WTC11 (cell line): ENCODE measurements around the gene FOXRED2. TPM values are rescaled to one million over a fixed set of nuclear protein-coding genes. Genes with fewer than 3 reads are reported as not detected.

ENCODE experiments used
- ATAC-seq: fragments of 200-7000 bp; cut with Tn5 transposase; 2 replicates; pipeline ENCODE4 v1.10.0; 2021; ENCODE audit warnings: mild to moderate bottlenecking, moderate library complexity
- CTCF ChIA-PET: fragments of 300-600 bp; sonication (Branson Sonifier 250); formaldehyde crosslinking; loops from one replicate; lab custom pipeline; 2021; ENCODE audit warnings: antibody characterized with exemption; lab: Charles Lee
- POLR2A ChIA-PET: fragments of 350-600 bp; sonication (Branson Sonifier 250); formaldehyde crosslinking; loops from one replicate; lab custom pipeline; 2021; ENCODE audit warnings: antibody characterized with exemption; lab: Charles Lee
- DNase-seq: peaks from one replicate; pipeline ENCODE4 v3.0.0; 2021; ENCODE audit warnings: low spot score
- H3K27ac Mint-ChIP-seq: 2 replicates; pipeline ENCODE4 v1.8.0; 2021; ENCODE audit warnings: mixed read lengths
- H3K27me3 Mint-ChIP-seq: 2 replicates; pipeline ENCODE4 v1.8.0; 2021; ENCODE audit warnings: low read depth, mild to moderate bottlenecking, moderate library complexity, mixed read lengths
- H3K36me3 Mint-ChIP-seq: 2 replicates; pipeline ENCODE4 v1.8.0; 2021; ENCODE audit warnings: mixed read lengths
- H3K4me1 Mint-ChIP-seq: 2 replicates; pipeline ENCODE4 v1.8.0; 2022; ENCODE audit warnings: mixed read lengths
- H3K4me3 Mint-ChIP-seq: 2 replicates; pipeline ENCODE4 v1.8.0; 2021; ENCODE audit warnings: mild to moderate bottlenecking, moderate library complexity, mixed read lengths
- H3K9me3 Mint-ChIP-seq: 2 replicates; pipeline ENCODE4 v1.8.0; 2021; ENCODE audit warnings: mixed read lengths
- AR ChIP-seq: fragments of 250-450 bp; sonication (Bioruptor Pico); IDR thresholded peaks from 2 replicates; pipeline ENCODE4 v1.9.0; 2021; ENCODE audit warnings: mild to moderate bottlenecking
- ATF3 ChIP-seq: sonication (generic); formaldehyde crosslinking; conservative IDR thresholded peaks from 2 replicates; pipeline ENCODE4 v1.8.1; 2022; ENCODE audit warnings: mild to moderate bottlenecking, missing genetic modification reagents
- E2F4 ChIP-seq: sonication (generic); formaldehyde crosslinking; IDR thresholded peaks from 2 replicates; pipeline ENCODE4 v1.8.1; 2022; ENCODE audit warnings: low read depth, mild to moderate bottlenecking, moderate library complexity, missing genetic modification reagents, borderline replicate concordance
- IRF2 ChIP-seq: sonication (generic); formaldehyde crosslinking; IDR thresholded peaks from 2 replicates; pipeline ENCODE4 v1.8.0; 2022; ENCODE audit warnings: low read depth, missing genetic modification reagents, borderline replicate concordance
- JUN ChIP-seq: sonication (generic); formaldehyde crosslinking; IDR thresholded peaks from 2 replicates; pipeline ENCODE4 v1.8.0; 2023; ENCODE audit warnings: mild to moderate bottlenecking, missing genetic modification reagents
- NFATC4 ChIP-seq: fragments of 250-450 bp; sonication (Bioruptor Pico); IDR thresholded peaks from 2 replicates; pipeline ENCODE4 v1.9.0; 2021; ENCODE audit warnings: mild to moderate bottlenecking
- NR1H2 ChIP-seq: sonication (generic); formaldehyde crosslinking; IDR thresholded peaks from 2 replicates; pipeline ENCODE4 v1.9.0; 2021; ENCODE audit warnings: mild to moderate bottlenecking, moderate library complexity, missing genetic modification reagents
- PRRX2 ChIP-seq: fragments of 250-450 bp; sonication (Bioruptor Pico); IDR thresholded peaks from 2 replicates; pipeline ENCODE4 v1.8.0; 2021; ENCODE audit warnings: mild to moderate bottlenecking
- SMAD3 ChIP-seq: sonication (generic); formaldehyde crosslinking; IDR thresholded peaks from 2 replicates; pipeline ENCODE4 v1.8.0; 2022; ENCODE audit warnings: missing genetic modification reagents, mild to moderate bottlenecking, borderline replicate concordance
- SOX15 ChIP-seq: fragments of 250-450 bp; sonication (Bioruptor Pico); IDR thresholded peaks from 2 replicates; pipeline ENCODE4 v1.9.0; 2021; ENCODE audit warnings: mild to moderate bottlenecking
- SP1 ChIP-seq: sonication (generic); formaldehyde crosslinking; conservative IDR thresholded peaks from 2 replicates; pipeline ENCODE4 v1.8.1; 2022; ENCODE audit warnings: missing genetic modification reagents
- STAT6 ChIP-seq: sonication (generic); formaldehyde crosslinking; conservative IDR thresholded peaks from 2 replicates; pipeline ENCODE4 v1.8.1; 2023; ENCODE audit warnings: mild to moderate bottlenecking, low read depth, missing genetic modification reagents, moderate library complexity
- USF1 ChIP-seq: sonication (generic); formaldehyde crosslinking; IDR thresholded peaks from 2 replicates; pipeline ENCODE4 v1.8.0; 2022; ENCODE audit warnings: mild to moderate bottlenecking, missing genetic modification reagents
- ZNF416 ChIP-seq: fragments of 250-450 bp; sonication (Bioruptor Pico); IDR thresholded peaks from 2 replicates; pipeline ENCODE4 v1.9.0; 2021; ENCODE audit warnings: mild to moderate bottlenecking, inconsistent platforms
- ZNF532 ChIP-seq: fragments of 250-450 bp; sonication (Bioruptor Pico); IDR thresholded peaks from 2 replicates; pipeline ENCODE4 v1.9.0; 2021; ENCODE audit warnings: mild to moderate bottlenecking, borderline replicate concordance
- total RNA-seq: library from RNA; stranded (reverse); gene quantifications from 3 replicates; pipeline ENCODE4 v1.2.3, GENCODE V29; 2021
- TF ChIP-seq, protein P1 (sequence below): sonication (generic); formaldehyde crosslinking; IDR thresholded peaks from 2 replicates; pipeline ENCODE4 v1.8.0; 2023; ENCODE audit warnings: mild to moderate bottlenecking, missing genetic modification reagents
- TF ChIP-seq, protein P2 (sequence below): sonication (generic); formaldehyde crosslinking; IDR thresholded peaks from 2 replicates; pipeline ENCODE4 v1.8.1; 2023; ENCODE audit warnings: mild to moderate bottlenecking, missing genetic modification reagents

Gene FOXRED2
- total RNA-seq, 1 experiment from 2014 or later: 20.1 TPM

- TF ChIP-seq E2F4 (CRISPR knock-in tag) (no peak), ZNF532 (CRISPR knock-in tag) (no peak), SMAD3 (CRISPR knock-in tag) (no peak), JUN (no peak), SOX15 (CRISPR knock-in tag) (no peak), NR1H2 (CRISPR knock-in tag) (no peak)
Observed at GRCh38 chr22:36463783-36464184, 43.1 kb downstream of the FOXRED2 start (continued).

DNA sequence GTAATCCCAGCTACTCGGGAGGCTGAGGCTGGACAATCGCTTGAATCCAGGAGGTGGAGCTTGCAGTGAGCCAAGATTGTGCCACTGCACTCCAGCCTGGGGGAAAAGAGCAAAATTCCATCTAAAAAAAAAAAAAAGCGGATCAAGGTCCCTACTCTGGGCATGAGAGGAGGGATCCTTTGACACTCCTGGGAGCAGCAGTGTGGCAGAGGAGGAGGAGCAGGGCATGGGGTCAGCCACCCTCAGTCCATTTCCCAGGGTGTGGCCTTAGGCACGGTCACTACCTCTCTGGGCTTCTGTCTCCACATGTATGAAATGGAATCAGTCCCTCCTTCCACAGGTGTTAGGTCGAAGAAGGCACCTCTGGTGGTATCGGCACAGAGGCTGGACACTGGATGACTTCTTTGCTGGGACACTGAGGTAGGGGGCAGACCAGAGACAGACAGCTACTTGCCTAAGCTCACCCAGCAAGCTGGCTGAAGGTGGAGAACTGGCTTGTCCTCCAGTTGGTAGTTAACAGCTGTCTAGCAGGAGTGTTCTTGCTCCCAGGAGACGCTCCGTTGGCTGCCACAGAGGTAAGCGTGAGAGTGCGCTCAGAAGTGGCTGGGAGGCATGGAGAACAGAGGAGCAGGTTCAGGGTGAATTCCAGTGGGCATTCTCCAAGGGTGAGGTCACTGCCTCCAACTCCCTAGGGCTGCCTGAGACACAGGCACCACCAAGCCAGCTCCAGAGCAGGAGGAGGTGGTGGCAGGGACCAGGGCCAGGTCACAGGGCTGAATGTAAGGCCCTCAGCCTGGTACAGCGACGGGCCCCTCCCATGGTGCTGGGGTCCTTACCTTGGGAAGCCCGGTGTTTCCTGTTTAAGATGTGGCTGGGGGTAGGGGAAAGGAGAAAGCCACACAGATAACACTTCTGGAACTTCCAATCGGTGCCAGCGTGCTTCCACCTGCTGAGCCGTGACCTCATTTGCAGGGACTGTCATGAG lies 44.9 kb downstream of the FOXRED2 start:
- POLR2A ChIA-PET: no interaction called here
- Mint-ChIP-seq H3K9me3 (no peaks in the 10 kb centered on the region), H3K4me3 (no peak overlapping the region), H3K36me3 (no peaks in the 10 kb centered on the region), H3K4me1 (peaks cover 37% of the 10 kb centered on the region), H3K27me3 (peaks cover 6% of the 10 kb centered on the region), H3K27ac (peak overlapping the region; percentile 85)
- CTCF ChIA-PET: interaction anchor here (0.6 to 3.2 kb wide), 5 partner anchors 8 to 161 kb away, joined by 3 to 16 read pairs (median 4); no protein-coding TSS in a partner anchor
- DNase-seq (no peak), ATAC-seq (peak; percentile 55)
- TF ChIP-seq ZNF416 (CRISPR knock-in tag) (no peak), SP1 (CRISPR knock-in tag) (no peak), NFATC4 (CRISPR knock-in tag) (no peak), PRRX2 (CRISPR knock-in tag) (no peak), NR1H2 (CRISPR knock-in tag) (no peak), STAT6 (CRISPR knock-in tag) (no peak), IRF2 (CRISPR knock-in tag) (no peak), USF1 (CRISPR knock-in tag) (no peak), AR (no peak), ATF3 (CRISPR knock-in tag) (no peak)
- TF ChIP-seq, protein P1, sequence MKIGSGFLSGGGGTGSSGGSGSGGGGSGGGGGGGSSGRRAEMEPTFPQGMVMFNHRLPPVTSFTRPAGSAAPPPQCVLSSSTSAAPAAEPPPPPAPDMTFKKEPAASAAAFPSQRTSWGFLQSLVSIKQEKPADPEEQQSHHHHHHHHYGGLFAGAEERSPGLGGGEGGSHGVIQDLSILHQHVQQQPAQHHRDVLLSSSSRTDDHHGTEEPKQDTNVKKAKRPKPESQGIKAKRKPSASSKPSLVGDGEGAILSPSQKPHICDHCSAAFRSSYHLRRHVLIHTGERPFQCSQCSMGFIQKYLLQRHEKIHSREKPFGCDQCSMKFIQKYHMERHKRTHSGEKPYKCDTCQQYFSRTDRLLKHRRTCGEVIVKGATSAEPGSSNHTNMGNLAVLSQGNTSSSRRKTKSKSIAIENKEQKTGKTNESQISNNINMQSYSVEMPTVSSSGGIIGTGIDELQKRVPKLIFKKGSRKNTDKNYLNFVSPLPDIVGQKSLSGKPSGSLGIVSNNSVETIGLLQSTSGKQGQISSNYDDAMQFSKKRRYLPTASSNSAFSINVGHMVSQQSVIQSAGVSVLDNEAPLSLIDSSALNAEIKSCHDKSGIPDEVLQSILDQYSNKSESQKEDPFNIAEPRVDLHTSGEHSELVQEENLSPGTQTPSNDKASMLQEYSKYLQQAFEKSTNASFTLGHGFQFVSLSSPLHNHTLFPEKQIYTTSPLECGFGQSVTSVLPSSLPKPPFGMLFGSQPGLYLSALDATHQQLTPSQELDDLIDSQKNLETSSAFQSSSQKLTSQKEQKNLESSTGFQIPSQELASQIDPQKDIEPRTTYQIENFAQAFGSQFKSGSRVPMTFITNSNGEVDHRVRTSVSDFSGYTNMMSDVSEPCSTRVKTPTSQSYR (CRISPR knock-in tag): no peak
- TF ChIP-seq, protein P2, sequence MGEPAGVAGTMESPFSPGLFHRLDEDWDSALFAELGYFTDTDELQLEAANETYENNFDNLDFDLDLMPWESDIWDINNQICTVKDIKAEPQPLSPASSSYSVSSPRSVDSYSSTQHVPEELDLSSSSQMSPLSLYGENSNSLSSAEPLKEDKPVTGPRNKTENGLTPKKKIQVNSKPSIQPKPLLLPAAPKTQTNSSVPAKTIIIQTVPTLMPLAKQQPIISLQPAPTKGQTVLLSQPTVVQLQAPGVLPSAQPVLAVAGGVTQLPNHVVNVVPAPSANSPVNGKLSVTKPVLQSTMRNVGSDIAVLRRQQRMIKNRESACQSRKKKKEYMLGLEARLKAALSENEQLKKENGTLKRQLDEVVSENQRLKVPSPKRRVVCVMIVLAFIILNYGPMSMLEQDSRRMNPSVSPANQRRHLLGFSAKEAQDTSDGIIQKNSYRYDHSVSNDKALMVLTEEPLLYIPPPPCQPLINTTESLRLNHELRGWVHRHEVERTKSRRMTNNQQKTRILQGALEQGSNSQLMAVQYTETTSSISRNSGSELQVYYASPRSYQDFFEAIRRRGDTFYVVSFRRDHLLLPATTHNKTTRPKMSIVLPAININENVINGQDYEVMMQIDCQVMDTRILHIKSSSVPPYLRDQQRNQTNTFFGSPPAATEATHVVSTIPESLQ: no peak
